Activated CD4-positive, alpha-beta T cell treated with anti-CD3 and anti-CD28 coated beads for 1 hour (primary cell): ENCODE measurements around the gene UBAC2.

Source experiments
- DNase-seq: peaks from one replicate; pipeline ENCODE4 v3.0.0-alpha.2; 2020

Gene UBAC2

DNA sequence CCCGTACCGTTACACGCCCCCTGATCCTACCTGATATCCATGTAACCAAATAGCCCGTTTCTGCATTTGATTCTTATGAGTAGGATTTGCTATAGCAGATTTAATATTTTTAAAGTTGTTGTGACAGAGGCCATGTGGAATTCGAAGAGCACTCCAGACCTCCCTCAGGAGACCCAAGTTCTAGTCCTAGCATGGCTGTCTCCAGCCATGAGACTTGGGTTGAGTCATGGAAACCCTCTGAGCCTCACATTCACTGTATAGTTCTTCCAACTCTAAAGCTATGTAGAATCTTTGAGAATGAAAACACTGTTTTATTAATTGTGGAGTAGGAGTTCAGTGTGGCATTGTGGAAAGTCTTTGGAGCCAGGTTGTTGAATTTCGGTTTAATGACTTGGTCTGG is 114.5 kb downstream of the UBAC2 start:
- DNase-seq = no peak

DNA sequence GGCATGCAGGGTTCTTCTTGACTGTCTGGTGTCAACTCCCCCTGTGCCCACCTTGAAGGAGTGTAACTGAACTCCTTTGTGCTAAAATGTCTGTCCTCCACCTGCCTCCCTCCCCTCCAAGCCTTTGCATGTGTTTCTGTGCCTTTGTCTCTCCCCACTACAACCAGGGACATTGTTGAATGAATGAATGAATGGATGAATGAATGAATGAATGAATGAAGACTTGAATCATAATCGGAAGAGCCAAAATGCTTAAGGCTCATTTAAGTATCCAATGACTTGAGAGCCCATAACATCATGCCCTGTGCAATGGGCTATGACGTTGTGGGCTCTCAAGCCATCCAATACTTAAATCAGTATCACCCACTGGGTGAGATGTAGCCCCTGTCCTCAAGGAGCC is 115.6 kb downstream of the UBAC2 start:
- DNase-seq = no peak

- no peak for DNase-seq
These were observed 116.1 kb downstream of the UBAC2 start for GRCh38 chr13:99316657-99317256.

DNA sequence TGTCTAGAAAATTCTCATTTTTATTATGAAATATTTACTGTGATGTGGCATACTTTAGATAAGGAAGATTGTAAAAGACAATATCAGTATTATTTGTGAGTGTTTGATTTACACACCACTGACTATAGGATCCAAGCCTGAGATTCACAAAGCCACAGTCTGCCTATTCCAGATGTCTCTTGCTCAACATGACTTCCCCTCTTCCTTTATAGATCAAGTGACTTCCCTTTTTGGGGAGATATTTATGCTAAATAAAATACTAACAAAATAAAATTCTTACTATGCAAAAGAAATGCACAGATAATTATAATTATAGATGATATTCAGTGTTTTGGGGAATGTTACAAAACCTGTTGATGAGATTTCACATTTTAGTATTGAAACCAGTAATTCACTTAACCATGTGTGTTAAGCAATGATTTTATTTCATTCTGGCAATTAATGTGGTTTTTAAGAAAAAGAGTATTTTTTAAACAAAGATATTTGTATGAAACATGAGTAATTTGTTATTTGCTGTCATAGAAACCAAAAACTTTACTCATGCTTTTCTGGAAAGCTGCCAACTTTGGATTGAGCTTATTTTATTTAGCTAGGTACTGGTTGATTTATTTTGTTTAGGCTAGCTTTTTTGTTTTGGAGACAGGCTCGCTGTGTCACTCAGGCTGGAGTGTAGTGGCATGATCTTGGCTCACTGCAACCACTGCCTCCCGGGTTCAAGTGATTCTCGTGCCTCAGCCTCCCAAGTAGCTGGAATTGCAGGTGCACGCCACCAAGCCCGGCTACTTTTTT is 120.2 kb downstream of the UBAC2 start:
- DNase-seq = no peak

- no peak for DNase-seq
These were observed 121.1 kb downstream of the UBAC2 start for GRCh38 chr13:99321709-99322108.

- no peak for DNase-seq
These were observed 121.8 kb downstream of the UBAC2 start for GRCh38 chr13:99322297-99323103.

DNA sequence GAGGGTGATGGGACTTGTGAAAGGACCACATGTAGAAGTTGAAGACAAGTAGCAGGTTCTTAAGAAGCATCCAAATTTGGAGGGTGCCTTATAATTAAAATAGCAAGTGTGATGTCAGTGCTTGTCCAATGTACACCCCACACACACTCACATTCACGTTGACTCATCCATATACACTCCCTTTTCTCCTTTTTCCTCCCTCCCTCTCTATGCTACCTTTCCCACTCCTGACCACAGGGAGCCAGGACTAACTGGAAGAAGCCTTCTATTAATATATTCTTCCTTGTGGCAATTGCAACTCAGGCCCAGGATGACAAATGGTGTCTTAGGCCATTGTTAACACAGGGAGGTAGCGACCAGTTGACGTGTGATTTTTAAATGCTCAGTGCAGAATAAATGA is 122.8 kb downstream of the UBAC2 start:
- DNase-seq = no peak

DNA sequence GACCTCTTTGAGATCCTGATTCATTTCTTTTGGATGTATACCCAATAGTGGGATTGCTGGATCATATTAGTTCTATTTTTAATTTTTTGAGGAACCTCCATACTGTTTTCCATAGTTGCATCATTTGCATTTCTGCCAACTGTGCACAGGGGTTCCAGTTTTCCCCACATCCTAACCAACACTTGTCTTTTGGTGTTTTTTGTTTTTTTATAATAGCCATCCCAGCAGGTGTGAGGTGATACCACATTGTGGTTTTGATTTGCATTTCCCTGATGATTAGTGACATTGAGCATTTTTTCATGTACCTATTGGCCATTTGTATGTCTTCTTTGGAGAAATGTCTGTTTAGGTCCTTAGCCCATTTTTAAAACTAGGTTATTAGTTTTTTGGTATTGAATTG is 125.4 kb downstream of the UBAC2 start:
- DNase-seq = no peak

DNA sequence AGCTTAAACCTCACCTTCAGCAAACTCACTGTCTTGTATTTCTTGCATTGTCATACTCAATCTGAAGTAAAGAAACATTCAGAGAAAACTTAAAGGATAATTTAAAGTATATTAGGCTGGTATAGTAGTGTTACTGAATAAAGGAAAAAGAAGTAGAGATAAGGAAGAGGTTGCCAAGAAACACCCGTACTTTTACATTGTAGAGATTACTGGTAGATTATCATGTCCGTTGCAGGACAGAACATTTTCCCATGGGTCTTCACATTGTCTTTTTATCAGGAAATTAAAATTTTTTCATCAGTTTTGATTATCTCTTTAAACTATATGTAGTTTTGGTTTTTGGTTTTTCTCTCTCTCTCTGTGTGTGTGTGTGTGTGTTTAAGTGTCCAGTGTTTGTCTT is 126.5 kb downstream of the UBAC2 start:
- DNase-seq = no peak

DNA sequence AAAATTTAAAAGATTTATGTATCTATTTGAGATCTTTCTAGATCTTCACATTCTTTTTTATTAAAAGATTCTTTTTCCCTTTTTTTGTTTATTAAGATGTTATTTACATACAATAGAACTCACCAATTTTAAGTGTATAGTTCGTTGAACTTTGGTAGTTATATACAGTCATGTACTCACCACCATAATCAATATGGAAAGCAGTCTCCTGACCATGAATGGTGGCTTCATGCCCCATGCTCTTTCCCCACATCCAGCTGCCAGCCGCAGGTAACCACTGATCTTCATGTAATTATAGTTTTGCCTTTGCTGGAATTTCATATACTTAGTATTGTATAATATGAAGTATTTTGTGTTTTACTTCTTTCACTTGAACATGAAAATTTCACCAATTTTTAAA is 127.1 kb downstream of the UBAC2 start:
- DNase-seq = no peak

DNA sequence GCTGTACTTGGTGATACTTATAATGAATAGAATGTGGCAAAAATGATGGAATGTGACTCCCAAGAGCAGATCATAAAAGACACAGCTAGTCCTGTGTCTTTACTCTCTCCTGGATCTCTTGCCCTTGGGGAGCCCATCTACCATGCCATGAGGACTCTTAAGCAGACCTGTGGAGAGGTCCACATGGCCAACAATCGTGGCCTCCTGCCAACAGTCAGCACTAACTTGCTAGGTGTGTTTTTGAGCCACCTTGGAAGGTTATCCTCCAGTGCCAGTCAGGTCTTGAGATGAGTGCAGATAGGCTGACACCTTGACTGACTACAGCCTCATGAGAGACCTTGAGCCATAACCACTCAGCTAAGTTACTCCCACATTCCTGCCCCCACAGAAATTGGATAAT is 128.8 kb downstream of the UBAC2 start:
- DNase-seq = no peak

GRCh38 chr13:99330942-99331341 is 130.3 kb downstream of the UBAC2 start:
- no peak for DNase-seq

DNA sequence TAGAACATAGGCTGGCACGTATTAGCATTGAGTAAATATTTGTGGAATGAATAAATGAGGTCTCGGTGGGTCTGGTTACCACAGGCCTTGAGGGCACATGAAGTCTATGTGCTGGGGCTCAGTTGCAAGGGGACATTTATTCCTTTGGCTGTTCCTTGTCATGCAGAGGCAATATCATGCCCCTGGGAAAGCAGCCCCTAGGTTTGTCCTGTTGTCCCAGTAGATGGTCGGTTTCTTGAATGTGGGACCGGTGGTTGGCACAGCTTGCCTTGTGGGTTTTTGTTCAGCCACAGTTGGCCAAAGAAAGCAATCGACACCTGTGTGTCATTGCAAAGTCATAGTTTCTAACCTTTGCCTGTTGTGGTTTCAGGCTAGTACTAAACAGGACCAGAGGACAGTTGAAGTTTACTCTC is 131.2 kb downstream of the UBAC2 start:
- no peak for DNase-seq

- DNase-seq = no peak
These were observed 131.8 kb downstream of the UBAC2 start for GRCh38 chr13:99332456-99332855.

DNA sequence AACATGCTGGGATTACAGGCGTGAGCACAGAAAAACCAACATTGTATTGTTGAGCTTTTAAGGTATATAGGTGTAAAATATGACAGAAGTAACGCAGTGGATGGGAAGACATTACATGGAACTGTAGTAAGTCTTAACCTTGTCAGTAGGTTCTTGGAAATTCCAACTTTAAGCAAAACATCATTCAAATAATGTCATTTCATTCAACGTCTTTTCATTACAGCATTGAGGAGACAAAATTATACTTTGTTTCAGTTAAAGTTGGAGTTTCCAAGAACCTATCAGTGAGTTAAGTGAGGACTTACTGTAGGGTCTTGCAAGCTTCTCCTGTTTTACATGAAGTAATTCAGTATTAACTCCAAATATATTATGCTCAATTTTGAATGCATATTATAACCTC is 133.6 kb downstream of the UBAC2 start:
- no peak for DNase-seq

DNA sequence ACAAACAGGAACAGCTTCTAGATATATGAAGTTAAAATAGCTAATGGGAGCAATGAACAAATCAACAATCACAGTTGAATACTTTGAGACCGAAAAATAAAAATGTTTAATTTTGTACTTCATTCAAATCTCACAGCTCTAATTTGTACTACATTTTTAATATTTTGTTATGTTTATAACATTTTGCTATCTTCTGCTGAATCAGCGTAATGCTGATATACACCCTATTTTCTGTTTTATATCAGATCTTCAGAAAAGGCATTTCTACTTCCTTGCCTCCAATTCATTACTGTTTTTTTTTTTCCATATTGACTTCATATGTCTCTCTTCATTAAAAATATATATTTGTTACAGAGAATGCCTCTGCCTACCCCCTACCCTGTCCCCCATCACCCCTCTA is 134.4 kb downstream of the UBAC2 start:
- no peak for DNase-seq

DNA sequence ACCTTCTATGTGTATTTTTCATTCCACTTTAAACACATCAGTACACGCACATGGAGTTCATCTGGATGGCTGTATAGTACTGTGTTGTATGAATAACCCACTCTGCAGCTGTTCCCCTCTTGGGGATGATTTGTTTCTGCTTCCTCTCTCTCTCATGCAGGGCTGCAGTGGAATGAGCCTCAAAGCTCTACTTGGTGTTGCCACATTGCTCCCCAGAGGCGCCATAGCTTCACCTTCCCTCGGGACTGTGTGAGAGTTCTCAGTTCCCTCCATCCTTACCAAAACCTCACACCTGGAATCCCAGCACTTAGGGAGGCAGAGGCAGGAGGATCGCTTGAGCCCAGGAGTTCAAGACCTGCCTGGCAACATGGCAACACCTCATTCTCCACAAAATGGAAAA is 134.9 kb downstream of the UBAC2 start:
- no peak for DNase-seq

- no peak for DNase-seq
These were observed 138.6 kb downstream of the UBAC2 start for GRCh38 chr13:99339230-99339721.

- DNase-seq = no peak
These were observed 139.2 kb downstream of the UBAC2 start for GRCh38 chr13:99339736-99340397.

DNA sequence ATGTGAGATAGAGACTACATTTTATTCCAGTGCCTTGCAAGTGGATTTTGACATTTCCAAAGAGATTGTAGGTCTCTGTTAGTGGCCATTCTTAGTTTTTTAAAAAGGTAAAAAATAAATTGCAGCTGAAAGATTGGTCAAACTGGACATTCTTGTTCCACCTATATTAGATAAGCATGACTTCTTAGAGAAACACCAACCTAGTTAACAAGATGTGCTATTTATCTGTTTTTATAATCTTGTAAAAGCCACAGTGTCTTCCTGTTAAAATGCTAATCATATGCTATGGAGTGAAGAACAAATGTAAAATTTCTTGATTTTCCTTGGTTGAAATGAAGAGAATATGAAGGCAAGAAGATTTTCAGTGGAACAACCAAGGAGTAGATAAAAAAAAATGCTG is 140.0 kb downstream of the UBAC2 start:
- DNase-seq = no peak

DNA sequence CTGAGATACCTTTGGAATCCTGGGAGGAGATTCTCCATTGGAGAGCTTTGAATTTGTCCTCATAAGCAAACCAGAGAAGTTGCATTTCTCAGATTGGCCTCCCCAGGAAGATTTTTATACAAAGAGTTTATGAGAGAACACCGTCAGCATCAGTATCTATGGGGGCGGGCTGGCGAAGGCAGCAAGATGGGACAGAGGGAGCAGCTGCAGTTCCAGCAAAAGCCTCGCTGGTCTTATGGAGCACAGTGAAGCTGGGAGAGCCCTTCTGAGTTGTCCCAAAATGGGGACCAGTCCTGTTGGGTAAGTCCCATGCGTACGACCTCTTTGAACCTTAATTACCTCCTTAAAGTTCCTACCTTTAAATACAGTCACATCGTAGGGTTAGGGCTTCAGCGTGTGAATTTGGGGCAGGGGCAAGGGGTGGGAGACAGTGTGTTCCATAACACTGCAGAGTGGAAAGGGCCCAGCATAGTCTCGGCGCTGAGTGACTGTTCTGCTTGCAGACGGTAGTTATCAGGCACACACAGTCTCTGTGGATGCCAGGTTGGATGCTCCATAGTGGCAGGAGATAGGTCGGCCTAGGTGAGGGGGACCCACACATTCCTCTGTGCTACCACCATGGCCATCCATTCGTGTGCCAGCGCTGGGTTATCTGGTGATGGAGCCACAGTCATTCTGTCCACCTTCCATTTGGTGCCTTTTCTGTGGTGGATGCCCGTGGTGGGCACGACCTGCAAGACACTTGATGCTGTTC is 141.5 kb downstream of the UBAC2 start:
- DNase-seq = no peak

DNA sequence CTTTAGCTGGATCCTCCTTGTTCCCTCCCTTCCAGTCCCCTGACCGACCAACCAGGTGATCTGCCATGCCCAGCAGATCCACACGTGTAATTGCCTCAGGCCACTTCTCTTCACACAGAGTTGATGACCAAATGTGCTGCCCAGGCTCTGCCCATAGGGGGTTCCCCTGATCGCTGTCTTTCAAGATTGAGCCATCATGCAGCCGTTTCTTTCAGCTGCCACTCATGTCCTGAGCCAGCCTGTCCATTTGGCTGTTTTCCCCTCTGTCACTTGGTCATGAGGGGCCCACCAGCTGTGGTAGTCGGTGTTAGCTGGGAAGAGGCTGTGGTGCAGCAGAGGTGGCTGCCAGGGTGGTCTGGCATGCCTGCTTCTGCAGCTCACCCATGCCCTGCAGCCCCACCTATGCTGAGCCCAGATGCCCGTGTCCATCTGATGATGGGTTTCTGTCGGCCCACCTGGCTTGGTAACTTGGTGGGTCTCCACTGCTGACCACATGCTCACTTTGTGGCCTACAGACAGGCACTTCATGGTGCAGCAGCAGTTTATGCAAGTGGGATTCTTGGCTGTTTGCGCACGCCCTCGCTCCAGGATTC is 142.2 kb downstream of the UBAC2 start:
- no peak for DNase-seq
